T-helper 1 cell treated with Interleukin-12 subunit alpha and Interleukin-12 subunit beta and Interleukin-4 antibody, amounts not matched to agents 30 μg/mL and 1 μg/mL, for 36 hours (primary cell): ENCODE measurements around the gene ATP2A1.
"Not testable (repeated sequence)": the region's sequence is repeated elsewhere in the genome, so short reads cannot be mapped to it uniquely, and the experiment has no call there.

Experiments used
- H3K27ac Mint-ChIP-seq: one replicate; pipeline ENCODE4 v1.8.0; 2021; ENCODE audit warnings: mild to moderate bottlenecking, mixed read lengths
- H3K27me3 Mint-ChIP-seq: one replicate; pipeline ENCODE4 v1.8.0; 2021; ENCODE audit warnings: low read depth, mixed read lengths
- H3K36me3 Mint-ChIP-seq: one replicate; pipeline ENCODE4 v1.8.0; 2021; ENCODE audit warnings: low read depth, mixed read lengths
- H3K4me1 Mint-ChIP-seq: one replicate; pipeline ENCODE4 v1.8.0; 2021; ENCODE audit warnings: low read depth, mixed read lengths
- H3K4me3 Mint-ChIP-seq: one replicate; pipeline ENCODE4 v1.8.0; 2021; ENCODE audit warnings: mild to moderate bottlenecking, moderate library complexity, mixed read lengths
- H3K9me3 Mint-ChIP-seq: one replicate; pipeline ENCODE4 v1.8.0; 2021; ENCODE audit warnings: mixed read lengths

The ATP2A1 gene

DNA sequence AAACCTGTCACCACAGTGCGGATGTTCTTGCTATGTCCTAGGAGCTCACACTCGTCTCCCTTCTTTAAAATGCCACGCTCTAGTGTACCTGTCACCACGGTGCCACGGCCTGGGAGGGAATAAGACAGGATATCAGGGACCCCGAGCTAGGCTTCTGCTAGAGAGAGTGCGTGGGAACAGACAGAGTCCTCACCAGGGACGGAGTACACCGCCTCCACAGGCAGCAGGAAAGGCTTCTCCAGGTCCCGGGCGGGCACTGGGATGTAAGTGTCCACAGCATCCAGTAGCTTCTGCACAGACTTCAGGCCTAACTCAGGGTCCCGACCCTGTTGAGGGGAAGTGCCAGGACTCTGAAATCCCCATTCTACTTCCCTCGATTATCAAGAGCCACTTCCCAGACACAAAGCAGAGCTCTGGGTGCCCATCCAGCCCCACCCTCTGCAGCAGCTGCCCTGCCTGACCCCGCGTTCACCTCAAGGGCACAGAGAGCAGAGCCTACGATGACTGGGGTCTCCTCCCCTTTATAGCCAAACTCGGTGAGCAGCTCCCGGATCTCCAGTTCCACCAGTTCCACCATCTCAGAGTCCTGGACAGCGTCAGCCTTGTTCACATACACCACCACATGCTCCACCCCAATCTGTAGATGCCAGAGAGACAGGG lies 33.9 kb upstream of the ATP2A1 start:
- Mint-ChIP-seq H3K4me3 (peak overlapping the region; percentile 95), H3K27me3 (no peaks in the 10 kb centered on the region), H3K9me3 (no peaks in the 10 kb centered on the region), H3K27ac (no peak overlapping the region), H3K36me3 (peaks cover 25% of the 10 kb centered on the region), H3K4me1 (peaks cover 23% of the 10 kb centered on the region)

DNA sequence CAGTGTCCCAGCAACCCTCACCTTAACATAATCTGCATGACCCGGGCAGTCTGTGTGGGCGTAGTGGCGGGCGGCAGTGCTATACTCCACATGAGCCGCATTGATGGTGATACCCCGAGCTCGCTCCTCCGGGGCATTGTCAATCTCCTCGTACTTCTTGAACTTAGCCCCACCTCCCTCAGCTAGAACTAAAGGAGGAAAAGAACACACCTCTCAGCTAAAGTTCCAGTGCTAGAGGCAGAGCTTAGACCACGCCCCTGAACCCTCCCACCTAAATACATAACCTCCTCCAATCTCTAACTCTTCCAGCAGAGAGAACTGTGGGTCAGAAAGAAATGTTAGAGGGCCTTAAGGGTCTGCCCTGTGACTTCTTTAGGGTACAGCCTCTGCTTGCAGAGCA lies 33.0 kb upstream of the ATP2A1 start:
- peaks cover 25% of the 10 kb centered on the region for H3K36me3 Mint-ChIP-seq
- H3K9me3 Mint-ChIP-seq, result no peaks in the 10 kb centered on the region
- peak overlapping the region; percentile 94 for H3K27ac Mint-ChIP-seq
- no peaks in the 10 kb centered on the region for H3K27me3 Mint-ChIP-seq
- H3K4me1 Mint-ChIP-seq, result peaks cover 23% of the 10 kb centered on the region
- H3K4me3 Mint-ChIP-seq, result peak overlapping the region; percentile 95

DNA sequence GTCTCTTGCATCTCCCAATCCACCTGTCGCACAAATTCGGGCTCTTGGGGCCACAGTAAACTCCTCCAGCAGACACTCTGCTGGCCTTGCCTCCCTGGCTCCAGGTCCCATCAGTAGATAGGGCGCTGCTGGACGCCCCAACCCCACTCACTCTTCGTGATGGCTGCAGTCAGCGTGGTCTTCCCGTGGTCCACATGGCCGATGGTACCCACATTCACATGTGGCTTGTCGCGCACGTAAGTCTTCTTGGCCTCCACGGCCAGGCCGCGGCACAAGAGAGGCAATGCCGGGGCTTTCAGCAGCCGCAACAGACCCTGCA lies 32.6 kb upstream of the ATP2A1 start:
- Mint-ChIP-seq H3K4me1 (peaks cover 23% of the 10 kb centered on the region), H3K36me3 (peaks cover 25% of the 10 kb centered on the region), H3K27ac (peak overlapping the region; percentile 94), H3K4me3 (peak overlapping the region; percentile 95), H3K9me3 (no peaks in the 10 kb centered on the region), H3K27me3 (no peaks in the 10 kb centered on the region)

- peaks cover 25% of the 10 kb centered on the region for H3K36me3 Mint-ChIP-seq
- H3K27ac Mint-ChIP-seq, result peak within 1 kb of the TSS; percentile 94
- no peaks in the 10 kb centered on the region for H3K27me3 Mint-ChIP-seq
- H3K4me3 Mint-ChIP-seq, result peak within 1 kb of the TSS; percentile 95
- H3K4me1 Mint-ChIP-seq, result peaks cover 23% of the 10 kb centered on the region
- H3K9me3 Mint-ChIP-seq, result no peaks in the 10 kb centered on the region
These were observed 32.0 kb upstream of the ATP2A1 start, which contains the start of gene TUFM for GRCh38 chr16:28846080-28846932. Gene TUFM (minus strand): TSS chr16:28846348. CDS start chr16:28846269, 79 bp downstream.

GRCh38 chr16:28846933-28847273 lies 31.4 kb upstream of the ATP2A1 start:
- H3K27me3 Mint-ChIP-seq, result no peaks in the 10 kb centered on the region
- peaks cover 25% of the 10 kb centered on the region for H3K36me3 Mint-ChIP-seq
- peak overlapping the region; percentile 94 for H3K27ac Mint-ChIP-seq
- H3K4me1 Mint-ChIP-seq, result peaks cover 23% of the 10 kb centered on the region
- no peaks in the 10 kb centered on the region for H3K9me3 Mint-ChIP-seq
- H3K4me3 Mint-ChIP-seq, result peak overlapping the region; percentile 95

- Mint-ChIP-seq H3K9me3 (no peaks in the 10 kb centered on the region), H3K4me1 (peaks cover 7% of the 10 kb centered on the region), H3K27me3 (no peaks in the 10 kb centered on the region), H3K4me3 (no peak overlapping the region), H3K36me3 (peaks cover 3% of the 10 kb centered on the region), H3K27ac (no peak overlapping the region)
These were observed 19.9 kb upstream of the ATP2A1 start for GRCh38 chr16:28858421-28858820.

GRCh38 chr16:28859326-28859725 lies 19.0 kb upstream of the ATP2A1 start:
- Mint-ChIP-seq H3K36me3 (peaks cover 3% of the 10 kb centered on the region), H3K4me1 (peaks cover 10% of the 10 kb centered on the region), H3K4me3 (no peak overlapping the region), H3K27me3 (no peaks in the 10 kb centered on the region), H3K9me3 (no peaks in the 10 kb centered on the region), H3K27ac (no peak overlapping the region)

GRCh38 chr16:28863929-28864793 lies 14.1 kb upstream of the ATP2A1 start:
- H3K36me3 Mint-ChIP-seq, result peaks cover 5% of the 10 kb centered on the region
- peak overlapping the region; percentile 99 for H3K27ac Mint-ChIP-seq
- H3K4me3 Mint-ChIP-seq, result peak overlapping the region; percentile 99
- peaks cover 21% of the 10 kb centered on the region for H3K4me1 Mint-ChIP-seq
- no peaks in the 10 kb centered on the region for H3K9me3 Mint-ChIP-seq
- H3K27me3 Mint-ChIP-seq, result no peaks in the 10 kb centered on the region

GRCh38 chr16:28865001-28865688 lies 13.1 kb upstream of the ATP2A1 start:
- Mint-ChIP-seq H3K4me1 (peaks cover 21% of the 10 kb centered on the region), H3K27me3 (no peaks in the 10 kb centered on the region), H3K36me3 (peaks cover 12% of the 10 kb centered on the region), H3K9me3 (no peaks in the 10 kb centered on the region), H3K27ac (peak overlapping the region; percentile 99), H3K4me3 (peak overlapping the region; percentile 99)

- no peak overlapping the region for H3K27ac Mint-ChIP-seq
- no peaks in the 10 kb centered on the region for H3K27me3 Mint-ChIP-seq
- no peak overlapping the region for H3K4me3 Mint-ChIP-seq
- no peaks in the 10 kb centered on the region for H3K9me3 Mint-ChIP-seq
- H3K4me1 Mint-ChIP-seq, result peaks cover 22% of the 10 kb centered on the region
- peaks cover 16% of the 10 kb centered on the region for H3K36me3 Mint-ChIP-seq
These were observed 12.4 kb upstream of the ATP2A1 start for GRCh38 chr16:28865722-28866453.

GRCh38 chr16:28866454-28866804 lies 11.9 kb upstream of the ATP2A1 start:
- Mint-ChIP-seq H3K27ac (no peak overlapping the region), H3K4me3 (no peak overlapping the region), H3K9me3 (no peaks in the 10 kb centered on the region), H3K27me3 (no peaks in the 10 kb centered on the region), H3K36me3 (peaks cover 16% of the 10 kb centered on the region), H3K4me1 (peaks cover 22% of the 10 kb centered on the region)

DNA sequence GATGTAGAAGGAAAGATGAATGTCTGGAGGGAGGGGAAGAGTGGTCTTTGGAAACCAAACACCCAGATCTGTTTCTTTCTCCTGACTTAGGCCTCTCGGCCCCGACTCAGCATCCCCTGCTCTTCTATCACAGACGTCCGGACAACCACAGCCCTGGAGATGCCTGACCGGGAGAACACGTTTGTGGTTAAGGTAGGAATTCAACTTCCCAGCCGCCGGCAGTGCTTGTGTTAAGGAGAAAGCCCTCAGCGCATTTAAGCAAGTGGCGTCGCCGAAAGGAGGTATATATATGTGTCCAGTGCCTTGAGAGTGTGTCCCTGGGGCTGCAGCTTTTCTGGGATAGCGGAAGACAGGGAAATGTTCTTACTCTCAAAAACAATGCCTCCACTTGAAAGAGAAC lies 11.0 kb upstream of the ATP2A1 start:
- no peaks in the 10 kb centered on the region for H3K27me3 Mint-ChIP-seq
- peaks cover 16% of the 10 kb centered on the region for H3K36me3 Mint-ChIP-seq
- H3K27ac Mint-ChIP-seq, result peak overlapping the region; percentile 31
- peaks cover 17% of the 10 kb centered on the region for H3K4me1 Mint-ChIP-seq
- no peaks in the 10 kb centered on the region for H3K9me3 Mint-ChIP-seq
- no peak overlapping the region for H3K4me3 Mint-ChIP-seq

DNA sequence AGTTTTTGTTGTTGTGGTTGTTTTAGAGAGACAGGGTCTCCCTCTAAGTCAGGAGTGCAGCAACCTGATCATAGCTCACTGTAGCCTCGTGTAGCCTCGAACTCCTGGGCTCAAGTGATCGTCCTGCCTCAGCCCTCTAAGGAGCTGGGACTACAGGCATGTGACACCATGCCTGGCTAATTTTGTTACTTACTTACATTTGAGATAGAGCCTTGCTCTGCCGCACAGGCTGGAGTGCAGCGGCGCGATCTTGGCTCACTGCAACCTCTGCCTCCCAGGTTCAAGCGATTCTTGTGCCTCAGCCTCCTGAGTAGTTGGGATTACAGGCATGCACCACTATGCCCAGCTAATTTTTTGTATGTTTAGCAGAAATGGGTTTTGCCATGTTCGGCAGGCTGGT lies 10.6 kb upstream of the ATP2A1 start:
- Mint-ChIP-seq H3K36me3 (peaks cover 16% of the 10 kb centered on the region), H3K4me1 (peaks cover 17% of the 10 kb centered on the region)
- H3K9me3 Mint-ChIP-seq, H3K4me3 Mint-ChIP-seq, H3K27me3 Mint-ChIP-seq, H3K27ac Mint-ChIP-seq: not testable (repeated sequence)

DNA sequence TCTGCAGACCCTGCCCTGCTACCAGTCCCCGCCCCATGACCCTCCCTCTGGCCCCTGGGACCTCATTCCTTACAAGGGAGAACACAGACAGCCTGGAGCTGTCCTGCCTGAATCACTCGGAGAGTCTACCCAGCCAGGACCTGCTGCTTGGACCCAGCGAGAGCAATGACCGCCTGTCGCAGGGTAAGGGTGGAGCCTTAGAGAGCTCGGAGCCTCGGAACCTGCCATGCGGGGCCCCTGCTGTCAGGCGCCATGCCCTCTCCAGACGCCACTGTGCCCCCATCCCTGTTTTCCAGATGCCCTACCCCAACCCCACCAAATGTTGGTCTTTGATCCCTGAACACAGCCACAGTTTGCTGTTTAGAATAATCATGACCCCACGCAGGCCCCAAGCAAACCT lies 9.1 kb upstream of the ATP2A1 start:
- Mint-ChIP-seq H3K36me3 (peaks cover 13% of the 10 kb centered on the region), H3K4me3 (no peak overlapping the region), H3K27ac (no peak overlapping the region), H3K4me1 (peaks cover 13% of the 10 kb centered on the region), H3K9me3 (no peaks in the 10 kb centered on the region), H3K27me3 (no peaks in the 10 kb centered on the region)
